ENCODE data around the gene CYB5R4.
A peak's percentile ranks its signal among the peaks of the same experiment; 100 is the strongest.

CYB5R4 gene

GRCh38 chr6:83908813-83909212 lies 49.3 kb downstream of the CYB5R4 start:
- no peak for FAIRE-seq
- TF ChIP-seq, protein P1, sequence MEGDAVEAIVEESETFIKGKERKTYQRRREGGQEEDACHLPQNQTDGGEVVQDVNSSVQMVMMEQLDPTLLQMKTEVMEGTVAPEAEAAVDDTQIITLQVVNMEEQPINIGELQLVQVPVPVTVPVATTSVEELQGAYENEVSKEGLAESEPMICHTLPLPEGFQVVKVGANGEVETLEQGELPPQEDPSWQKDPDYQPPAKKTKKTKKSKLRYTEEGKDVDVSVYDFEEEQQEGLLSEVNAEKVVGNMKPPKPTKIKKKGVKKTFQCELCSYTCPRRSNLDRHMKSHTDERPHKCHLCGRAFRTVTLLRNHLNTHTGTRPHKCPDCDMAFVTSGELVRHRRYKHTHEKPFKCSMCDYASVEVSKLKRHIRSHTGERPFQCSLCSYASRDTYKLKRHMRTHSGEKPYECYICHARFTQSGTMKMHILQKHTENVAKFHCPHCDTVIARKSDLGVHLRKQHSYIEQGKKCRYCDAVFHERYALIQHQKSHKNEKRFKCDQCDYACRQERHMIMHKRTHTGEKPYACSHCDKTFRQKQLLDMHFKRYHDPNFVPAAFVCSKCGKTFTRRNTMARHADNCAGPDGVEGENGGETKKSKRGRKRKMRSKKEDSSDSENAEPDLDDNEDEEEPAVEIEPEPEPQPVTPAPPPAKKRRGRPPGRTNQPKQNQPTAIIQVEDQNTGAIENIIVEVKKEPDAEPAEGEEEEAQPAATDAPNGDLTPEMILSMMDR (IDR thresholded peaks at IDR 0.05; ENCODE audit: insufficient read depth, missing control alignments) = no peak
- no peak for DNase-seq (ENCODE audit: insufficient read length, low spot score)

DNA sequence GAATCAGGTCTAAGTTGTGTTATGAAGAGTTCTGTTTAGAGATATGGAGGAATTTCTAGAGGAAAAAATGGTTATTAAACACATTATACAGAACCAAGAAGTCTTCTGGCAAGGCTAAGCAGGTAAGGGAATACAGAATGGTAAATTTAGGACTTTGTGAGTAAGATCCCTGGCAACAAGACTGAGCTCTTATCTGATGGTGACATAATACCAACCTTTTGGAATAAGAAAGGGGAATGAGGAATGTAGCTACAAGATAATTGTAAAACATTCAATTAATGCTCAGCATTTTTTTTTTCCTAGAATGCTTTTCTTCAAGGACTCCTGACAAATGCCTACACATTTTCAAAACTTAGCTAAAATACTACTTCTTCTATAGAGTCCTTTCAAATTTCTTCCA lies 51.8 kb downstream of the CYB5R4 start:
- no peak for FAIRE-seq
- no peak for DNase-seq (ENCODE audit: insufficient read length, low spot score)
- TF ChIP-seq, protein P1 (IDR thresholded peaks at IDR 0.05; ENCODE audit: insufficient read depth, missing control alignments) = no peak

GRCh38 chr6:83914953-83915352 lies 55.5 kb downstream of the CYB5R4 start:
- FAIRE-seq (no peak), DNase-seq (ENCODE audit: insufficient read length, low spot score) (no peak)
- TF ChIP-seq, protein P1 (IDR thresholded peaks at IDR 0.05; ENCODE audit: insufficient read depth, missing control alignments) = no peak

DNA sequence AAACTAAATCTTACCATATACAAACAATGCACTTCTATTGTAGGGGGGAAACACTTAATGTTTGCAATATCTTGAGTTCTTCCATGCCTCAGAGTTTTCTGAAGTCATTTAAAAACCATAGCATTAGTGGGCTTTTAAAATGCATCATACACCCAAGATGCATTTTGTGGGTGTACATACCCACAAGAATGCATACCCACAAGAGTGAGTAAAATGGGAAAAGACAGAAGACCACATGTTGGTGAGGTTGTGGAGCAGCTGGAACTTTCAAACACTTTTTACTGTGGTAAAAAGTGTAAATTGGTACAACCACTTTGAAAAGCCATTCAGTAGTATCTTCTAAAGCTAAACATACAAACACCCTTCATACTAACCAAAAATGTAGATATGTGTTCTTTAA lies 57.5 kb downstream of the CYB5R4 start:
- FAIRE-seq = peak; percentile 29
- no peak for DNase-seq (ENCODE audit: insufficient read length, low spot score)
- TF ChIP-seq, protein P1 (IDR thresholded peaks at IDR 0.05; ENCODE audit: insufficient read depth, missing control alignments) = no peak

GRCh38 chr6:83920017-83920416 lies 60.5 kb downstream of the CYB5R4 start:
- FAIRE-seq (no peak), DNase-seq (ENCODE audit: insufficient read length, low spot score) (no peak)
- TF ChIP-seq, protein P1 (IDR thresholded peaks at IDR 0.05; ENCODE audit: insufficient read depth, missing control alignments) = no peak

- no peak for FAIRE-seq
- no peak for DNase-seq (ENCODE audit: insufficient read length, low spot score)
- TF ChIP-seq, protein P1 (IDR thresholded peaks at IDR 0.05; ENCODE audit: insufficient read depth, missing control alignments) = no peak
Measured at GRCh38 chr6:83921315-83921714, 61.8 kb downstream of the CYB5R4 start.

- DNase-seq (ENCODE audit: insufficient read length, low spot score) (no peak), FAIRE-seq (no peak)
- TF ChIP-seq, protein P1 (IDR thresholded peaks at IDR 0.05; ENCODE audit: insufficient read depth, missing control alignments) = no peak
Measured at GRCh38 chr6:83927470-83927869, 68.0 kb downstream of the CYB5R4 start.

Measured in D721Med (cell line).